T-helper 2 cell (primary cell): ENCODE data around the gene RYR1.
"Not testable (repeated sequence)": the region's sequence is repeated elsewhere in the genome, so short reads cannot be mapped to it uniquely, and the experiment has no call there.

Experiments
- DNase-seq, 5 experiments: peaks; one replicate each; pipeline versions ENCODE4 v3.0.0 to v3.0.0-alpha.2; 2012 to 2022

Gene RYR1

DNA sequence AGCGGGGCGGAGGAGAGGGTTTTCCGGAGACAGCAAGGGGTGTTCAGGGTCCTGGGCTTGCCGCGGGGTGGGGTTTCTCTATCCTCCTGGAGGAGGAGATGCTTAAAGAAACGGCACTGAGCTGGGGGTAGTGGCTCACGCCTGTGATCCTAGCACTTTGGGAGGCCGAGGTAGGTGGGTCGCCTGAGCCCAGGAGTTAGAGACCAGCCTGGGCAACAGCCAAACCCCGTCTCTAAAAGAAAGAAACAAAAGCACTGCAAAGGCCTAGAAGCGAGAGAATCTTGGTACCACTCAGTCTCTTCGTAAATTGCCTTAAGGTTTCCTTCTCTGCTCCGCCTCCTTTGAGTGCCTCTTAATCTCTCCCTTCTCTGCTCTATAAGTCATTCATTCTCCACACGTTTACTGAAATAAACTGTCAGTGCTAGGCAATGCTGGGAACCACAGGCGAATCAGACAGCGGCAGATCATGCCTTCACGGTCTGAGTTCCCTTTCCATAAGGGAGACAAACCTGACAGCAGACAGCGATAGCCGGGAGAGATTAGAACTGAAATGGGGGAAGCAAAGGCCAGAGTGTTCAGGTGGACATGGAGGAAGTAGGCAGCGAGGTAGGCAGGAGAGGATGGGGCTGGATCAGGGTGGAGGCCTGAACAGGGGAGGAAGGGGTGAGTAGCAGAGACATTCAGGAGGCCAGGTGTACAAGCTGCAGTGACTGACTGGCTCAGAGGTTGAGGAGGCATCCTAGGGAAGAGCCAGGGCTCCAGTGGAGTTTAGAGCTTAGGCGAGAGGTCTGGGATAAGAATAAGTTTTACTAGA is 186.1 kb downstream of the RYR1 start:
- DNase-seq, result no peak

DNA sequence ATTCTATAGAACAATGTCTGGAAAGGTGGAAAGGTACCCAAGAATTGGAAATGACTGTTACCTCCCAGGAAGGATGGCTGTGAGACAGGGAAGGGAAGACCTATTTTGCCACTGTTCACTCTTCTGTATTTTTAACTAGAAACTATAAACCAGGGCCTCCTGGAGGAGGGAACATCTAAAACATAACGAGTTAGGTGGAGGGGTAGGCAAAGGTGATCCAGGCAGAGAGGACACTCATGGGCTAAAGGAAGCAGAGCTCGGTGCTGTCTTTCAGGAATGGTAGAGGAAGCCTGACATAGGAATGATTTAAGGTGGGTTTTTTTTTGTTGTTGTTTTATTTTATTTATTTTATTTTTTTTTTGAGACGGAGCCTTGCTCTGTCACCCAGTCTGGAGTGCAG is 191.3 kb downstream of the RYR1 start:
- no peak for DNase-seq

DNA sequence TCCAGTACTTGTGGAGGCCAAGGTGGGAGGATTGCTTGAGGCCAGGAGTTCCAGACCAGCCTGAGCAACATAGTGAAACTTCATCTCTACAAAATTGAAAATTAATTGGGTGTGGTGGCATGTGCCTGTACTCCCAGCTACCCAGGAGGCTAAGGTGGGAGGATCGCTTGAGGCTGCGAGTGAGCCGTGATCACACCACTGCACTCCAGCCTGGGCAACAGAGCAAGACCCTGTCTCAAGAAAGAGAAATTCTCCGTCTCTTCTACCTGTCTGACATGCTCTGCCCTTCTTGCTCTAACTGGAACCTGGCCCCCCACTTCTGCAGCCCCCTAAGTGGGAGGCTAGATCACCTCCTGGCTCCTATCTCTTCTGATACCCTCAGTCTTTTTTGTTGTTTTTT is 192.9 kb downstream of the RYR1 start:
- no peak for DNase-seq

DNA sequence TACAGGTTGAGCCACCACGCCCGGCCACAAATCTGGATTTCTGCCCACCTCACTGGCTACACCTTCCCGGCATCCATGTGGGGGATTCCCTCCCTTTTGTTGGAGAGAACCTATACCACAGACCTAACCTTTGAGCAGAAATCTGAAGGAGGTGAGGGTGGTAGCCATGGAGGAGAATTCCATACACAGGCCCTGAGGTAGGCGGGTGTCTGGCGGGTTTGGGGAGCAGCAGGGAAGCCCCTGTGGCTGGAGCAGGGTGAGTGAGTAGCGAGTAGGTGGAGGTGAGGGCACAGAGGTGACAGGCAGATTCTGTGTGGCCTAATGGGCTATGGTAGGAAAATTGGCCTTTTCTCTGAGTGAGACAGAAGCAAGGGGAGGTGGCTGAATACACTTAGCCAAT is 196.1 kb downstream of the RYR1 start:
- no peak for DNase-seq

DNA sequence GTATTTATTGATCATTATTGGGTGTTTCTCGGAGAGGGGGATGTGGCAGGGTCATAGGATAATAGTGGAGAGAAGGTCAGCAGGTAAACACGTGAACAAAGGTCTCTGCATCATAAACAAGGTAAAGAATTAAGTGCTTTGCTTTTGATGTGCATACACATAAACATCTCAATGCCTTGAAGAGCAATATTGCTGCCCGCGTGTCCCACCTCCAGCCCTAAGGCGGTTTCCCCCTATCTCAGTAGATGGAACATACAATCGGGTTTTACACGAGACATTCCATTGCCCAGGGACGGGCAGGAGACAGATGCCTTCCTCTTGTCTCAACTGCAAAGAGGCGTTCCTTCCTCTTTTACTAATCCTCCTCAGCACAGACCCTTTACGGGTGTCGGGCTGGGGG is 197.8 kb downstream of the RYR1 start:
- not testable (repeated sequence) for DNase-seq

DNA sequence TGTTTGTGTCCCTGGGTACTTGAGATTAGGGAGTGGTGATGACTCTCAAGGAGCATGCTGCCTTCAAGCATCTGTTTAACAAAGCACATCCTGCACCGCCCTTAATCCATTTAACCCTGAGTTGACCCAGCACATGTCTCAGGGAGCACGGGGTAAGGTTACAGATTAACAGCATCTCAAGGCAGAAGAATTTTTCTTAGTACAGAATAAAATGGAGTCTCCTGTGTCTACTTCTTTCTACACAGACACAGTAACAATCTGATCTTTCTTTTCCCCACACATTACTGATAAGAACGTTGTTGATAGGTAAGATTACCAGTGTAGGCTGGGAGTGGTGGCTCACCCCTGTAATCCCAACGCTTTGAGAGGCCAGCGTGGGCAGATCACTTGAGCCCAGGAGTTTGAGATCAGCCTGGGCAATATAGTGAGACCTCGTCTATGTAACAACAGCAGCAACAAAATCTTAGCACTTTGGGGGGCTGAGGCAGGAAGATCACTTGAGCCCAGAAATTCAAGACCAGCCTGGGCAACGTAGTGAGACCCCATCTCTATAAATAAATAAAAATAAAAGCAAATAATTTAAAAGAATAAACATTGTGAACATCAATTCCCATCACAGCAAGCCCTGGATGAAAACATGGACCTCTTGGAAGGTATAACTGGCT is 198.5 kb downstream of the RYR1 start:
- not testable (repeated sequence) for DNase-seq

DNA sequence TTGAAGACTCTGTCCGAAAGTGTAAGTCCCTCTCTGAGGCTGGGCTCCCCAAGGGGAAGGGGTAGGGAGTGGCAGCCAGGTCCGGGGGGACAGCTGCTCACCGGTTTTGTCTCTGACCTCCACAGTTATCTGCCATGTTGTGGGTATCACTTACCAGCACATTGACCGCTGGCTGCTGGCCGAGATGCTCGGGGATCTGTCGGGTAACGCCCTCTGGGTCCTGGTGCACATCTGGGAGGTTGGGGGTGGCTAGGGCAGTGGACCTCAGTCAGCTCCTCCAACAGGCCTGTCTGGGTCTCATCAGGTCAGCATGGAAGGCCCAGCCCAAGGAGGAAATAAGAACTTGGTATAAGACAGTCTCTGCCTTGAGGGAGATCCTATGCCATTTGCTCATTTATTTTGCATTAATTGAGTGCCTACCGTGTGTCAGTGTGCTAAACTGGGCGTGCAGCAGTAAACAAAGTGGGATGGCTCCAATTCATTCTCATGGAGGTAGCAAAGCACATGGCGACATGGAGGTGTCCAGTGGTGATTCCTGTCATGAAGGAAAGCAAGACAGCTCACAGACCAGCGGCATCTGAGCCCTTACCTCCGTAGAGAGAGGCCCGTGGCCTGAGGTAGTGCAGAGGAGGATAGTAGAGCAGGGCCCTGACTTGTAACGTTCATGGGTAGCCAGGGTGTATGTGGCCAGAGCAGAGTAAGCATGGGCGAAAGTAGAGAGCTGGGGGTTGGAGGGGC is 199.2 kb downstream of the RYR1 start:
- DNase-seq, result no peak

DNA sequence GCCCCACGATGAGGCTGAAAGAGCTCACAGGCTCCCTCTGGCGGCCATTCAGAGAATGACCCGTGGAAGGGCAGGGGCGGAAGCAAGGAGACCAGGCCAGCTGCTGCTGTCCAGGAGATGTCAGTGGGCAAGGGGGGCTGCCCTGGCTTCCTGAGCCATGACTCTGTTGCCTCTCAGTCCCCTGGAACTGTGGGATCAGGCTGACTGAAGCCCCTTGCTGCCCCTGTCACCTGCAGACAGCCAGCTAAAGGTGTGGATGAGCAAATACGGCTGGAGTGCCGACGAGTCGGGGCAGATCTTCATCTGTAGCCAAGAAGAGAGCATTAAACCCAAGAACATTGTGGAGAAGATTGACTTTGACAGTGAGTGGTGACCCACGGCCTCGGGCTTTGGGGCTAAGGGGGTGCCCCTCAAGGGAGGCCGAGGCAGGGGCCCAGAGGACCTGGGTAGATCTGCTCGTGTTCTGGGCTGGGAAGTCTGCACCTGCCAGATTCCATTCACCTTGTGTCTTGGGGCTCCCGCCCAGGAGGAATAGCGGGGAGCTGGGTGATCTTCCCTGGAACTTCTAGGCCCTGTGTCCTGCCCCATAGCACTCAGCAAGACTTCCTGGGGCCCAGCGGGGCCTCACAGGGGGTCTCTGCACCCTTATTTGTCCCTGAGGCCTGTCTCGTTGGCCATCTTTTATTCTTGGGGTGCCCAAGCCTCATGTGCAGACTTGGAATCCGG is 201.4 kb downstream of the RYR1 start:
- peak; percentile 43 to 64 (median 61) for DNase-seq

DNA sequence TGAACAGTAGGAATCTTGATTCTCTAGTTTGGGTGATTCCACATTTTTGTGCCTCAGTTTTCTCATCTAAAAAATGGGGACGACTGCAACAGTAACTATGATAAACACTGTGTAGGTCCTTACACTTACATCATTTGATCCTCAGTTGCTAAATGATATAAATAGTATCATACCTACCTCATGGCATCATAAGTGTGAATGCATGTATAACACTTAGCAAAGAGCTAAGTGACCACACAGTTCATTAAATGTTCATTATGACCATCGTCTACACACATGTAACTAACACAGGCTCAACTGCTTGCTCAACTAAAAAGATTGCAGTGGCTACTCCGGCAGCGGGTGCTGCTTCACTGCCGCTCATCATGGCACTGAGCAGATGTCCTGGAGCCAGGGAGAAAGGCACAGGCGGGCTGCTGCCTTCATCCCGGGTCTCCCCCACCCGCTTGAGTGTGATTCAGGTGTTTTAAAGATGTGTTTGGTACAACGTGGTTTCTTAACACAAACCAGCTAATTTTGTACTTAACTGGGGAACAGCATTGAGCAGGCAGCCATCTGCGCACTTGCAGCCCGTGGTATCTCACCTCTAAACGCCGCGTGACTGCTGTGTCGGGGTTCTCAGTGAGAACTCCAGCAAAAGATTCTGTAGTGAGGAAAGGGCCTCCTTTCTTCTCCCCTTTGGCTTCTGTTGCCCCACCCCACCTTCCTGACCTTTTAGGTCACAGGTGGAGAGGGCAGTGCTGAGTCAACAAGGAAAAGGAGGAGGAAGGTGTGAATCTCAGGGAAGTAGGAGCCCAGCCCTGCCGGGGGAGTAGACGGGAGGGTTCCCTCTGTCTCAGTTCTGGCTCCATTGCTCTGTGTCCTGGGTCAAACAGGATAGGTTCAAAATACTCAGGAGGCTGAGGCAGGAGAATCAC is 202.2 kb downstream of the RYR1 start:
- DNase-seq, result no peak
